HepG2 (cell line): Measurements from ENCODE around the gene SLC25A1. TPM values are rescaled to one million over a fixed set of nuclear protein-coding genes. Genes with fewer than 3 reads are reported as not detected.

ENCODE experiments used
- CAMTA2 ChIP-seq: sonication (generic); formaldehyde crosslinking; IDR thresholded peaks from 2 replicates; pipeline ENCODE4 v1.4.0; 2020; ENCODE audit warnings: mild to moderate bottlenecking, missing genetic modification reagents, borderline replicate concordance
- HIVEP1 ChIP-seq: sonication (generic); formaldehyde crosslinking; IDR thresholded peaks from 2 replicates; pipeline ENCODE4 v1.4.0; 2020; ENCODE audit warnings: mild to moderate bottlenecking, missing genetic modification reagents
- NCOA1 ChIP-seq: sonication (generic); formaldehyde crosslinking; IDR thresholded peaks from 2 replicates; pipeline ENCODE4 v1.9.0; 2021; ENCODE audit warnings: missing genetic modification reagents
- POLR2G ChIP-seq: fragments of 200-400 bp; formaldehyde crosslinking; IDR thresholded peaks from 2 replicates; pipeline ENCODE4 v1.6.1; 2018; ENCODE audit warnings: mild to moderate bottlenecking, low read depth, low read length, moderate library complexity
- RBFOX2 ChIP-seq: fragments of 200-400 bp; formaldehyde crosslinking; IDR thresholded peaks from 2 replicates; pipeline ENCODE4 v1.6.1; 2017; ENCODE audit warnings: low read depth, mild to moderate bottlenecking, low read length
- WIZ ChIP-seq: sonication (generic); formaldehyde crosslinking; IDR thresholded peaks from 2 replicates; pipeline ENCODE4 v1.5.1; 2020; ENCODE audit warnings: mild to moderate bottlenecking, missing genetic modification reagents
- ZNF644 ChIP-seq: IDR thresholded peaks from 2 replicates; pipeline ENCODE4 v1.6.1; 2016; ENCODE audit warnings: low read depth
- polyA plus RNA-seq, 8 experiments: library from polyadenylated mRNA; depleted of rRNA in 3 of 8; stranded (reverse) in 7 of 8; unstranded in 1 of 8; fragments of >200 nt; fragmentation: Illumina TruSeq in 4 of 8; extraction: Trizol in 4 of 8; gene quantifications; 2 replicates each; pipeline versions ENCODE4 v1.2.1 to v1.2.3, GENCODE V29; 2011 to 2016; ENCODE audit warnings: low read depth in 4 of 8, missing spikeins in 1 of 8, mixed read lengths in 1 of 8; ENCODE audit not compliant: insufficient read depth in 1 of 8
- total RNA-seq, 5 experiments: library from RNA; depleted of rRNA; stranded (reverse); fragments of >200 nt; fragmentation: Illumina TruSeq; extraction: Trizol; gene quantifications; 2 replicates each; pipeline ENCODE4 v1.2.3, GENCODE V29; 2016; ENCODE audit warnings: low read depth in 1 of 5
- TF ChIP-seq, protein P1 (sequence below): sonication (generic); formaldehyde crosslinking; IDR thresholded peaks from 2 replicates; pipeline ENCODE4 v1.5.0; 2020; ENCODE audit warnings: mild to moderate bottlenecking, missing genetic modification reagents

Gene SLC25A1
- total and polyA plus RNA-seq, 2 of the 13 experiments (the other 11 are each of a cell fraction or from before 2014, with no cell fraction given) = 49.4 to 161 TPM

DNA sequence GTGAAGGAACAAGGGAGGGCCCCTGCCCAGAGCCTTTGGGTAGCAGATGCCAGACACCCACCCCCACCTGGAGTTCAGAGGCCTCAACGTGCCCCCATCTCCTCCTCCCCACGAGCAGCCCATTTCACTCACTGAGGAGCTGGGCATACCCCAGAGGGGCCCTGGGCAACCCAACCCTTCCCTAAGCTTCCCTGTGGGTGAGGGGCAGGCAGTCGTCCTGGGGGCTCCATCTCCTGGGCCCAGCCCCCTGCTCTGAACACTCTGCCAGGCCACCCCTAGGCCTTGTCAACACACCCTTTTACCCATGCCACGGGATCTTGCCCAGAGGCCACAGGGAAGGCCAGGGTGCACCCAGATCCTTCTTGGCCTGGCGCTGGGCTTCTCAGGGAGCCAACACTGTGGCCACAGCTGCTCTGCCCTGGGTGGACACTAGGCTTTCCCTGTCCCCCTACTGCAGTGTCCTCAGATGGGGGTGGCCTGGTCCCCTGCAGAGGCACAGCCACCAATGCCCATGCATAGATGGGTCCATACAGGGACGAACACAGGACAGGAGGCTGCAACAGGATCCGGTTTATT, 3.4 kb downstream of the SLC25A1 start (continued):
- no peak for TF ChIP-seq CAMTA2 (CRISPR knock-in tag)
- TF ChIP-seq POLR2G = peak; percentile 48
- TF ChIP-seq RBFOX2 = peak; percentile 21; the same call in 1 of the 2 replicates
- TF ChIP-seq, protein P1, sequence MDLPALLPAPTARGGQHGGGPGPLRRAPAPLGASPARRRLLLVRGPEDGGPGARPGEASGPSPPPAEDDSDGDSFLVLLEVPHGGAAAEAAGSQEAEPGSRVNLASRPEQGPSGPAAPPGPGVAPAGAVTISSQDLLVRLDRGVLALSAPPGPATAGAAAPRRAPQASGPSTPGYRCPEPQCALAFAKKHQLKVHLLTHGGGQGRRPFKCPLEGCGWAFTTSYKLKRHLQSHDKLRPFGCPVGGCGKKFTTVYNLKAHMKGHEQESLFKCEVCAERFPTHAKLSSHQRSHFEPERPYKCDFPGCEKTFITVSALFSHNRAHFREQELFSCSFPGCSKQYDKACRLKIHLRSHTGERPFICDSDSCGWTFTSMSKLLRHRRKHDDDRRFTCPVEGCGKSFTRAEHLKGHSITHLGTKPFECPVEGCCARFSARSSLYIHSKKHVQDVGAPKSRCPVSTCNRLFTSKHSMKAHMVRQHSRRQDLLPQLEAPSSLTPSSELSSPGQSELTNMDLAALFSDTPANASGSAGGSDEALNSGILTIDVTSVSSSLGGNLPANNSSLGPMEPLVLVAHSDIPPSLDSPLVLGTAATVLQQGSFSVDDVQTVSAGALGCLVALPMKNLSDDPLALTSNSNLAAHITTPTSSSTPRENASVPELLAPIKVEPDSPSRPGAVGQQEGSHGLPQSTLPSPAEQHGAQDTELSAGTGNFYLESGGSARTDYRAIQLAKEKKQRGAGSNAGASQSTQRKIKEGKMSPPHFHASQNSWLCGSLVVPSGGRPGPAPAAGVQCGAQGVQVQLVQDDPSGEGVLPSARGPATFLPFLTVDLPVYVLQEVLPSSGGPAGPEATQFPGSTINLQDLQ = 0 out of 2 replicates have a peak, but pooled peaks have one; percentile 21
- no peak for TF ChIP-seq ZNF644 (CRISPR knock-in tag)
- peak; percentile 6; the same call in 1 of the 2 replicates for TF ChIP-seq NCOA1 (CRISPR knock-in tag)
- no peak for TF ChIP-seq WIZ (CRISPR knock-in tag)
- no peak for TF ChIP-seq HIVEP1 (CRISPR knock-in tag)
